AG08396 (cell line): ENCODE measurements around the gene ACSF3.

Source experiments
- DNase-seq: peaks from one replicate; pipeline ENCODE4 v3.0.0; 2012; ENCODE audit warnings: low spot score, mixed read lengths

Gene ACSF3

DNA sequence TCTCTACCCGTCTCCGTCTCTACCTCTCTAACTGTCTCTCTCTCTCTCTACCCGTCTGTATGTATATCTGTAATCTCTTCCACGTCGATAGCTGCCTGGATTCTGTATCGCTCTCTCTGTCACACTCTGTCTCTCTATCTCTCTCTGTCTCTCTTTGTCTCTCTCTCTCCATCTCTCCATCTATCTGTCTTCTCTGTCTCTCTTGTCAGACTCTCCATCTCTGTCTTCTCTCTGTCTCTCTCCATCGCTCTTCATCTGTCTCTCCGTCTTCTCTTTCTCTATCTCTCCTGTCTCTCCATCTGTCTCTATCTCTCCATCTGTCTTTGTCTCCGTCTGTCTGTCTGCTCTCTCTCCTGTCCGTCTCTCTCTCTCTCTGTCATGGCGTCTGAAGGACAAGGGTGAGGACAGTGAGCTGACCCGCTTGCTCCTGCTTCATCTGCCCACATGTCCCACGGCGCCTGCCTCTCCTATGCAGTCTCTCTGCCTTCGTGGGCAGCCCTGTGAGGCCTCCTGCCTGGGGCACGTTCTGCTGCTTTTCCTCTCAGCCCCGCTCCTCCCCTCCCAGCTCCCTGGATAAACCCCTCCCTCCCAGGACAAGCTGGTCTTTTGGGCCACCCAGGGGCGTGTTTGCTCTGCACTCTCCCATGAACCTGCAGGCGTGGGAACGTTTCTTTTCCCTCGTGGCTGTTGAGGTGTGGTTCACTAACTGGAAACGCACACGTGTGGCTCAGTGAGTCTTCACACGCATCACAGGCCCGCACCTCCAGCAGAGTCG, 18.9 kb downstream of the ACSF3 start:
- DNase-seq: no peak

DNA sequence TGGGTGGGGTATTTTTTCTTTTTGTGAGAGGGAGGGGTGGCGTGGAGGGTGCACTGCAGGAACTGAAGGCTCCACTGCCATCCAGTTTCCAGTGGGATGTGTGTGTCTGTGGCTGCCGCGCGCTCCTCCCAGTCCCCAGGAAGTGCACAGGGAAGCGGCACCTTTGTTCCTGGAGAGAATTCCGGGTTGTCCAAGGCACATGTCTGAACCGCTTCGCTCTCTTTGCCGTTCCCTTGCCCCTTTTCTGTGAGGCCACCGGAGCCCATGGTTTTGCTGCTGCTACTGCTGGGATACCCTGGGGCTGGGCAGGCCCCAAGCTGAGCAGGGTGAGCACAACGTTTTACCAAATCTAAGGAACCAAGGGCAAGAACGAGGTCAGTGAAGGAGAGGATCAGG, 19.5 kb downstream of the ACSF3 start:
- DNase-seq: no peak

DNA sequence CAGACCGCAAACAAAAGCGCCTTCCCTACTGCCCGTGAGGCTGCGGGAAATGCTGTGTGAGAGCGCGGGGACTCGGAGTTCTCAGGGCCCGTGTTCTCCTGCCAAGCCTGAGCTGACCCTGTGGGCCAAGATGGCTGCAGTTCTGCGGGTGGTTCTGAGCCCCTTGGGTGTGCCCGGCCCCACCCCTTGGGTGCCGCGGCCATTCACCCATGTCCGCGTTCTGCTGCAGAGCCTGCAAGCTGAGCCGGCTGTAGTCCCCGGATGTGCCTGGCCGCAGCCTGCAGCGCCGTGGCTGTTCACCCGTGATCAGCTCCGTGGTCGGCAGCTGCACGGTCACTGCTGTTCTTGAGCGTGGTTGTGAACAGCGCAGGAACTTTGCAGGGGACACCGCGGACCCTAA, 20.0 kb downstream of the ACSF3 start:
- DNase-seq: no peak

DNA sequence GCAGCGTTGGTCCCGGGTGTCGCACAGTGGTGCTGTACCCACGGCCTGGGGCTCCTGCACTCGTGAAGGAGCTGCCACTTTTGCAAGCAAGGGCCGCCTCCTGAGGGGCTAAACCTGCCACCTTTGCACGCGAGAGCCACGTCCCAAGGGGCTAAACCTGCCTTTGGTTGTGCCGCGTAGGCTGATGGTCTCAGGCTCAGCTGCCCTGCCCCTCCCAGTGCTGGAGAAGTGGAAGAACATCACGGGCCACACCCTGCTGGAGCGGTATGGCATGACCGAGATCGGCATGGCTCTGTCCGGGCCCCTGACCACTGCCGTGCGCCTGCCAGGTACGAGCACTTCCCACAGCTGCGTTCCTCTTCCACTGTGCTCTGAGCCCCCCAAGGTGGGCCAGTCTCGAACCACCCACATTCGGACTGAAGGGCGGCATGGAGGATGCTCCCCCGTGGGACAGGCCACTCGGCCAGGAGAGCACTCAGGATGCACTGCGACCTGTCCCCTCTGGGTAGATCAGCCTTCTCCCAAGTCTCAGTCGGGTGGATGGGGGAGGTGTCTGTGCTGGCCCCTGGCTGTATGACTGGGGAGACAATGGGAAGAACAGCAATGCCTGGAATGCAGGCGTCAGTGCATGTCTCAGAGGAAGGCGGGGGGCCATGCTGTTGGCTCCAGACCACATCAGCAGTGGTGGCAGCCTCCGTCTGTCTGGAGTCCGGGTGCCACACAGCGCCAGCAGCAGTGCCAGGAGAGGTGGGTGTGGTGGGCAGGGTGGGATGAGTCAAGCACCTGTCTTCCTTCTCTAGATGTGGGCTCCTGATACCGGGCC, 20.7 kb downstream of the ACSF3 start:
- DNase-seq: peak; percentile 54

DNA sequence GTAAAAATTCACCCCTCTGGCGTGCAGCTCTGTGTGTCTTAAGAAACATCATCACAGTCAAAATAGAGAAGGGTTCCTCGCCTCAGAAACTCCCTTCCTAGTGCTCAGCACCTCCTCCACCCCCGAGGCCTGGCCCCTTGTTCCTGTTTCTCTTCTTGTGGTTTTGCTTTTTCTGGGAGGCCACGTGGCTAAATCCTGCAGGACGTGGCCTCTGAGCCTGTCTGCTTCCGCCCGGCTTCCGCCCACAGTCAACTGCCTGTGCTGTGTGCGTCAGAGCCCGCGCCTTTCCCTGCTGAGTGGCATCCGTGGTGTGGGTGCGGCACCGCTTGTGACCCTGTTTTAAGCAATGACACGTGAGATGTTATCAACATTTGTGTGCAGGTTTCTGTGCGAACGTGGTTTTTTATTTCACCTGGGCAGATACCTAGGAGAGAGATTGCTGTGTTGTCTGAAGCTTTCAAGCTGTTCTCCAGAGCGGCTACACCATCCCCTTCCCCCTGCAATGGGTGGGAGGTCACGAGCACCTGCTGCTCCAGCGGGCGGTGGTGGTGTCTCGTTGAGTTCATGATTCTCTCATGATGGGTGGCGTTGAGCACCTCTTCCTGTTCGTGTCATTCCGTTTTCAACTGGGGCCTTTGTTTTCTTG, 21.7 kb downstream of the ACSF3 start:
- no peak for DNase-seq

DNA sequence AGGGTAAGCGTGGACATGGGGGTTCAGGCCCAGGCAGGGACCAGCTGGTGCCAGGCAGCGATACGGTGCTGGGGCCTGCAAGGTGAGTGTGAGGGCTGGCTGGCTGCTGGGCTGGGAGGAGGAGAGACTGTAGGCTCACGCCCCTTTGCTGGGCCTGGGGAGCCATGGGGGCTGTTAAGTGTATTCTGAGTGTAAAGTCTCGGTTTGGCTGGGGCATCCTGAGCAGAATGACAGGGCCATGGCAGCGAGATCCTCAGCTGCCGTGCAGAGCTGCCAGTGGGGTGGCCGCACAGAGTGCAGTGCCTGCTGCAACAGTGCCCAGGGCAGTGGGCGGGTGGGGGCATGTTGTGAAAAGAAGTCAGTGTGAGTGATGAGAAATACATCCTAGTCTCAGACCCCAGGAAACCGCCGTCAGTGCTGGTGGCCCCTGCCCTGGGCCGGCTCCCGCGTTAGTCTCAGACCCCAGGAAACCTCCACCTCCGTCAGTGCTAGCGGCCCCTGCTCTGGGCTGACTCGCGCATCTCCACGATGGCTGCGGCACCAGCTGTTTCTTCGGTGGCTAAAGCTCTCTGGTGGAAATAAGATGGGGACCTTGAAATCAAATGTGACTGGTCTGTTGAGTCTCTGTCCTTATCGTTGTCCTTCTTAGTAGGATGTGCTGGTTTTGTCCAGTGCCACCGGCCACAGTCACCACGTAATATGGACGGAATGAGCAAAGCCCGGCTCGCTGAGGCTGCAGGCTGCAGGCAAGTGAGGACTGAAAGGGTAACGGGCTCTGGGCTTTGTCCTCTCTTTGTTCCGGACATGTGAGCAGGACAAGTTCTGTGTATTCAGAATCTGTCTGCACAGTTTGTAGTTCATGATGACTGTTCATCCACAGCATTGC, 22.9 kb downstream of the ACSF3 start:
- no peak for DNase-seq

DNA sequence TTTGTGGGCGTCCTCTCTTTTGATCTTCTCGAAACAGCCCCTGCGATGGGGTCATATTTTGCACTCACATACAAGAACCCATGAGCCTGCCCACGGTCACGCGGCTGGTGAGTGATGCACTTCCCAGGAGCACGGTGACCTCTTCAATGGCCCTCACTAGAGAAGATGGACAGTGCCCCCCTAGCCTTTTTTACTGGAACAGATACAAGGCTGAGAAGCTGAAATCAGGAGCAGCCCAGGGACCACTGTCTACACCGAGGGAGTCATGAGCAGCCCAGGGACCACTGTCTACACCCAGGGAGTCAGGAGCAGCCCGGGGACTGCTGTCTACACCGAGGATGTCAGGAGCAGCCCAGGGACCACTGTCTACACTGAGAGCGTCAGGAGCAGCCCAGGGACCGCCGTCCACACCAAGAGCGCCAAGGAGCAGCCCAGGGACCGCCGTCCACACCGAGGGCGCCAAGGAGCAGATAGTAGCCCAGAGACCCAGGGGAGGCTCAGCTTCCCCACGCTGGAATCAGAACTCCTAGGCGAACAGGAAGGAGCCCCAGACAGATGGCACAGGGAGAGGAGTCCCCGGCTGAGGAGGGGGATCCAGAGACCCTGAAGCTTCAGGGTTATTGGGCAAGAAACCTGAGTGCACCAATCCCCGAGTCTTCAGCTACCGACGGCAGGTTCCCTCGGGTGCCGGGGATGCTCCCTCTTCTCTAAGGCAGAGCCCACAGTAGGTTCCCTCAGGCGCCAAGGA, 23.7 kb downstream of the ACSF3 start:
- DNase-seq: no peak

DNA sequence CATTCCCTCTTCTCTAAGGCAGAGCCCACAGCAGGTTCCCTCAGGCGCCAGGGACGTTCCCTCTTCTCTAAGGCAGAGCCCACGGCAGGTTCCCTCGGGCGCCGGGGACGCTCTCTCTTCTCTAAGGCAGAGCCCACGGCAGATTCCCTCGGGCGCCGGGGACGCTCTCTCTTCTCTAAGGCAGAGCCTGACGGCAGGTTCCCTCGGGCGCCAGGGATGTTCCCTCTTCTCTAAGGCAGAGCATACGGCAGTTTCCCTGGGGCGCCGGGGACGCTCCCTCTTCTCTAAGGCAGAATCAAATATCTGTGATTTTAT, 24.3 kb downstream of the ACSF3 start:
- DNase-seq: no peak

DNA sequence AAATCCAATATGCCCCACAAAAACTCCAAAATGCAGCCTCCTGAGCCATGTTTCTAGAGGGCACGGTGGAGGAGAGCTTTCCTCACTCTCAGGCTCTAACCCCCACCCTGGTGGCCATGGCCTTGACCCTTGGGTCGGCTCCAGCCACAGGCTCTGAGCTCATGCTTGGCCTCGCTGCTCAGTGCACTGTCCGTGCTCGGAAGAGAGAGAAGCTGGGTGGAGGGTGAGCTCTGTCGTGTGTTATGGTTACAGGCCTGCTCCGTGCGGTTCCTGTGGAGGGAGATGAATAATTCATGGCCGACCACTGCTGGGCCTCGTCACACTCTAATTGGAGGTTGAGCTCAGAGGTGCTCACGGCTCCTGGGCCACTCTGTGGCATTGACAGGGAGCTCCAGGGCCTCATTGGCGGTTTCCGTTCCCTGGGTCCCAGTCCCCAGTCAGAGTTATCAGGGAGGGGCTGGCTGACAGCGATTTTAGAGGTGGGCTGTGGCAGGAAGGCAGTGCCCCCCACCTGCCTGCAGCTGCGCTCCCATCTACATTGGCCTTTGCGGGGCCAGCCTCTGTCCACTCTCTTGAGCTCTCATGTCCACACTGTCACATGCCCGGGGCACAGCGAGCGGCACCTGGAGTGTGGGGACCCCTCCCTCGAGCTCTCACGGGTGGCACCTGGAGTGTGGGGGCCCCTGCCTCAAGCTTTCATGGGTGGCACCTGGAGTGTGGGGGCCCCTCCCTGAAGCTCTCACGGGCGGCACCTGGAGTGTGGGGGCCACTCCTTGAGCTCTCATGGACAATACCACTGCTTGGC, 24.9 kb downstream of the ACSF3 start:
- no peak for DNase-seq

DNA sequence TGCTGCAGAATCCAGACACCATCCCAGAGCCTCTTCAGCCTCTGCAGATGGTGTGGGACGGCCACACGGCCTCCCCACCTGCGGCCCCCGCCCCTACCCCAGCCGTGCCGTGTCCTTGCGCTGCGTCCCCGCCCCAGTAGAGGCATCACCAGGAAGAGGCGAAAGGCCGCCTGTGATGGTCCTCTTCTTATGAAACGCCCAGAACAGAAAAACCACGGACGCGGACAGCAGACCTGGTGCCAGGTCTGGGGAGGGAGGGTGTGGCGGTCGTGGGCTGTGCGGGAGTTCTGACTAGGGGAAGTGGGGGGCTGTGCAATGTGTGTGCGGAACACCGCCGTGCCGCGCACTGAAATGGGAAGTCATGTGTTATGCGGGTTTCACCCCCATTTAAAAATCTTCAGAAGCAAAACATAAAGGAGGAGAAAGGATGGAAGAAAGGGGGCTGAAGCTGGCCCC, 25.5 kb downstream of the ACSF3 start:
- DNase-seq: no peak

DNA sequence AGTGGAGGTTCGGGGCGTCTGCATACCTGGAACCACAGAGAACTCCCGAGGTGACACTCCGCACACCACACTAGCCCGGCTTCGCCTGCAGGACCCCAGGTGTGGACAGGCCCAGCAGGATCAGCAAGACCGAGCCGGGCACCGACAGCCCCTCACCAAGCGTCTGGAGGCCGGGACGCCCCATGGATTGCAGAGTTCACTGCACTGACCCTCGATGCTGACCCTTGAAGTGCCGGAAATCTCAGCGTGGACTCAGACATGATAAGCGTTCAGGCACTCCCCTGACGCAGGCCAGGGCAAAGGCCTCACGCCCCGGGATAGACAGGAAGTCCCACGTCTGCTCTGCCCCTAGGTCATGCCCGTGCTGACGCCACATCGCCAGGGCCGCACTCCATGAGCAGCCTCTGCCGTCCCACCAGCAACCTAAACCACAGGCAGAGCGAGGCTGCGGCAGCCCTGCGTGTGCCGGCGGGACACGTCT, 26.0 kb downstream of the ACSF3 start:
- no peak for DNase-seq

DNA sequence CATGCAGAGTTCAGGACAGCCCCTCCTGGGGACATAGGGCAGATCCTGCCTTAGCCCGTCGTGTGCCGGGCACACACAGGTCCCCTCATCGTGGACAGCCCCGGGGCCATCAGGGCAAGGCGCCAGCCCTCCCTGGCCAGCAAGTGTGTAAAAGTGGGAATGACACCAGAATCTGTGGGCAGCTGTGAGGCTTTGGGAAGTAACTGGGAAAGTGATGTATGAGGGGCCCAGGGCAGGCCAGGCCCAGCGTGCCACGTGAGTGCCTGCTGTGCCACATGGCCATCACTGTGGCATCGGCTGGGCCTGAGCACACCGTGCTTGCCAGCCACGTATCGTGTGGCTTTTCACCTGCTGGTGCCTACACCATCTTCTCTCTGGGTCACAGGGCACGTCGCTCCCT, 26.6 kb downstream of the ACSF3 start:
- DNase-seq: no peak

DNA sequence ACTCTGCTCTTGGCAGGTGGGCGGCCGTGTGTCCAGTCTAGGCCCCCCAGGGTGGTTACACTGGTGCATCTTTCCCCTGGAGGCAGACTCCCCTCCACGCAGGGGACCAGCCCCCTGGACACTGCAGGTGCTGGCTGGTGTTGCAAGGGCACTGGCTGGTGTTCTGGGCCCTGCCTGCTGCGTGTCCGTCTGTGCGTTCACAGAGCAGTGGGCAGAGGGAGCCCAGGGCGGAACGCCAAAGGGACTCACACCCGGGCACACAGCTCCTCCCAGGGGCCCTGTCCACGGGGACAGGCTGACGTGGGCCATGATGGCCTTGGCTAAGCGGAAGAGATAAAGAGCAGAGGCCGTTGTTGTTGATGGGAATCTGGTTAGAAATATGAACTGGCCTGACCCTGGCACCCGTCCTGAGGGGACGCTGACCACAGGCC, 27.3 kb downstream of the ACSF3 start:
- no peak for DNase-seq

DNA sequence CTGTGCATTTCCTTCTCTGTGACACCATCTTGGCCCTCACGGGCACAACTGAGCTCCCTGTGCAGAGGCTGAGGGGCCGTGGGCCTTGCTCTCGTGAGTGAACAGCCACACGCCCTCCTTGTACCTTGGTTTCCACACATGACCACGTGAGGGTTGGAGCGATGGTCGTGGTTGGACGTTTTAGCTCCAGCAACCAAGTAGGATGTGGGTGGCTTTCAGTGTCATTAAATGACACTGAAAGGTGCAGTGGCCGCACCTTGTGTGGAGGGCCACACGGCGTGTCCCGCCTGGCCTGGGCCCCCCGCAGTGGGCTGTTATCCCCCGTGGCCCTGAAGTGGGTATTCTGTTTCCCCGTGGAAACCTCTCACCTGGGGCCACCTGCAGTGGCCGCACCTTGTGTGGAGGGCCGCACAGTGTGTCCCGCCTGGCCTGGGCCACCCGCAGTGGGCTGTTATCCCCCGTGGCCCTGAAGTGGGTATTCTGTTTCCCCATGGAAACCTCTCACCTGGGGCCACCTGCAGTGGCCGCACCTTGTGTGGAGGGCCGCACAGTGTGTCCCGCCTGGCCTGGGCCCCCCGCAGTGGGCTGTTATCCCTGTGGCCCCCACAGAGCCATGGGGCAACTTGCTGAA, 28.2 kb downstream of the ACSF3 start:
- DNase-seq: no peak

DNA sequence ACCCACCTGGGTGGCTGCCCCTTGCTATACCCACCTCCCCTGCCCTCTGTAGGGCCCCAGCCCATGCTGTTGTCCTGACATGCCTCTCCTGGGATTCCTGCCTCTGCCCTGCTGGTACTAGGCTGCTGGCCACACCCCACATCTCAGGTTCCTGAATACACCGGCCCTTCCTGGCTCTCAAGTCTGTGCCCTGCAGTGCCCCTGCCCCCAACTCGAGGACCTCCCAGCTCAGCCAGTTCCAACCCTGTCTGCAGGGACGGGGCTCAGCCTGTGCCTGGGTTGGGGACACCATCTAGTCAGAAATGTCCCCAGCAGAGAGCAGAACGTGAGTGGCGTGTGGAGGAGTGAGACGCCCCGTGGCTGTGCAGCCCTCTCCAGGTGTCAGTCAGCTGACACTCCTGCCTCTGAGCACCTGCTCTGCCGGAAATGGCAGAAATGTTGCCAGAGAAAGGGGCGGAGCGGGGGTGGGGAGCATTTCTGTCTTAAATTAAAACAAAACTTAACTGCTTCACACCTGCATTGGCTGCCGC, 28.7 kb downstream of the ACSF3 start:
- no peak for DNase-seq

DNA sequence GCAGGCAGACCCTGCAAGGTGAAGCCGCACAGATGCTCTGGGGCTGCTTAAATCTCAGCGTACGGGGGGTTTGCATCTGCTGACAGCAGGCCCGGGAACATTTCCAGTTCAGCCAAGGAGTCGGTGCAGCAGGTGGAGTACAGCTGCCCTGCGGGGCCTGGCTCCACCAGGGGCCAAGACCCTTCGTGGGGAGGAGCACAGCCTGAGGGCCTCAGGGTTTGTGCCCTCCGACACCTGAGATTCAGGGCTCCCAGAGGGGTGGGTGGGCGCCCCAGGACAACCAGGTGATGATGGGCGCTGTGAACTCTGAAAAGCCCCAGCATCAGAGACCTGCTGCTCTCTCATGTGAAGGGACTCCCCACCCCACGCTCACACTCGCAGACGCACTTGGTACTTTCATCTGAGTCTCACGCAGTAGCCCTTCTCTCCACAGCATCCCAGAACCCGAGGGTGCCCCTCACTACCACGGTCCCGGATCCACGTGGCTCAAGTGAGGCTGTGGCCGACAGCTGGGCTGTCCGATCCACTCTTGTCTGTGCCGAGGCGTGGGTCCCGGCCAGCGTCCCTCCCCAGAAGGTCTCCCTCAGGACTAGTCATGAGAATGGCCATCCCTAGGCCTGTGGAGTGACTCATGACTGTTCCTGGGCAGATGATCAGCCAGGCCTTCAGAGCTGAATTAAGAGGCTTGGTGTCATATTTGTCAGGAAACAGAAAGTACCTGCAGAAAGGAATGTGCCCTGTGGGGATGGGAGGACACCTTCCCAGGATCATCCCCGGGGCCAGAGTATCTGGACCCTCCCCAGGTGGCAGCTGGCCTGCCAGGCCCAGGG, 29.6 kb downstream of the ACSF3 start:
- no peak for DNase-seq

DNA sequence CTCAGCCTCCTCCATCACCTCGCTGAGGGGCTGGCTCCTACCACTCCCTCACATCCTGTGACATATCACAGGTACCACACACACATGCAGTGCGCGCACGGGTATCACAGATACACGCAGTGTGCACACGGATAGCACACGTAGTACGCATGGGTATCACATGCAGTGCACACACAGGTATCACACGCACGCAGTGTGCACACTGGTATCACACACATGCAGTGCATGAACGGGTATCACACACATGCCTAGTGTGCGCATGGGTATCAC, 30.1 kb downstream of the ACSF3 start:
- no peak for DNase-seq

DNA sequence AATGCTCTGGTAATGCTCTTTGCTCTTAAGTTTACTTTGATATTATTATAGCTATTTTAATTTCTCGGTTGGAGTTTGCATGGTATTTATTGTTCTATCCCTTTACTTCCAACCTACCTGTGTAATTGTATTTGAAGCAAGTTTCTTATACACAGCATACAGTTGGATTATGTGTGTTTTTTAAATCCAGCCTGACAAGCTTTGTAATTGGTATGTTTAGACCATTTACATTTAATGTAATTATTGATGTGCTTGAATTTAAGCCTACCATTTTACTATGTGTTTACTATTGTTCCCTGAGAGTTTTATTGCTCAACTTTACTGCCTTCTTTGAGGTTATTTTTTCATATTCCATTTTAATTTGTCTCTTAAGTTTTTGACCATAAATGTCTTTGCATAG, 35.7 kb downstream of the ACSF3 start:
- no peak for DNase-seq

DNA sequence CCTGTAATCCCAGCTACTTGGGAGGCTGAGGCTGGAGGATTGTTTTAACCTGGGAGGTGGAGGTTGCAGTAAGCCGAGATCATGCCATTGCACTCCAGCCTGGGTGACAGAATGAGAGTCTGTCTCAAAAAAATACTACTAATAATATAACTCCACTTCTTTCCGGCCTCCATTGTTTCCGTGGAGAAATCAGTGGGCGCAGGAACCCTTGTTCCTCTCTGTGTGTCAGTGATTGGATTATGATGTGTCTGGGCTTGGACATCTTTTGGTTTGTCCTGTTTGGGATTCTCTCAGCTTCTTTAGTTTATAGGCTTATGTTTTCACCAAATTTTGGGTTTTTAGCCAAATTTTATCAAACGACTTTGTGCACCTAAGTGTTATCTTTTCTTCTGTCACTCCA, 36.8 kb downstream of the ACSF3 start:
- DNase-seq: no peak
